Neuronal stem cell (in vitro differentiated cells): ENCODE results near the gene BUB3.

Source experiments
- DNase-seq: peaks from one replicate; pipeline ENCODE4 v3.0.0-alpha.2; 2013; ENCODE audit warnings: low spot score
- H2AFZ ChIP-seq: one replicate; pipeline ENCODE4 v1.6.1; 2013; ENCODE audit warnings: mild to moderate bottlenecking, low read length, inconsistent platforms
- H2AK5ac ChIP-seq: 2 replicates; pipeline ENCODE4 v1.6.1; 2013; ENCODE audit warnings: low read depth, mild to moderate bottlenecking, inconsistent platforms, low read length, moderate library complexity, mixed read lengths
- H2BK120ac ChIP-seq: 2 replicates; pipeline ENCODE4 v1.6.1; 2013; ENCODE audit warnings: low read depth, mild to moderate bottlenecking, inconsistent platforms, low read length, moderate library complexity, mixed read lengths
- H2BK12ac ChIP-seq: one replicate; pipeline ENCODE4 v1.6.1; 2013; ENCODE audit warnings: low read length, inconsistent platforms
- H2BK15ac ChIP-seq: 2 replicates; pipeline ENCODE4 v1.6.1; 2013; ENCODE audit warnings: mild to moderate bottlenecking, low read length, inconsistent platforms, mixed read lengths
- H2BK5ac ChIP-seq: one replicate; pipeline ENCODE4 v1.6.1; 2013; ENCODE audit warnings: inconsistent platforms, mild to moderate bottlenecking, low read length, moderate library complexity
- H3K14ac ChIP-seq: one replicate; pipeline ENCODE4 v1.6.1; 2013; ENCODE audit warnings: low read length, inconsistent platforms
- H3K18ac ChIP-seq: 2 replicates; pipeline ENCODE4 v1.6.1; 2013; ENCODE audit warnings: low read length, inconsistent platforms
- H3K23ac ChIP-seq: 2 replicates; pipeline ENCODE4 v1.6.1; 2013; ENCODE audit warnings: low read depth, mild to moderate bottlenecking, mixed read lengths, low read length, inconsistent platforms; ENCODE audit not compliant: poor library complexity
- H3K27ac ChIP-seq: replicated peaks from 3 replicates; pipeline ENCODE4 v1.5.1; 2013; ENCODE audit warnings: low read length, inconsistent platforms
- H3K27me3 ChIP-seq, 3 experiments: 2 replicates each; pipeline ENCODE4 v1.6.1; 2013; ENCODE audit warnings: low read length in 3 of 3, mild to moderate bottlenecking in 2 of 3, inconsistent platforms in 1 of 3, low read depth in 1 of 3, mixed read lengths in 1 of 3, moderate library complexity in 1 of 3; ENCODE audit not compliant: control insufficient read depth in 3 of 3, insufficient read depth in 3 of 3
- H3K36me3 ChIP-seq, 2 donors: replicated peaks in 1 of 2; 2 replicates each; pipeline ENCODE4 v1.6.1; 2013; ENCODE audit warnings: low read length in 2 of 2; ENCODE audit not compliant: control insufficient read depth in 2 of 2, insufficient read depth in 2 of 2
- H3K4ac ChIP-seq: 2 replicates; pipeline ENCODE4 v1.6.1; 2013; ENCODE audit warnings: inconsistent platforms, mild to moderate bottlenecking, low read length, moderate library complexity
- H3K4me1 ChIP-seq, 2 donors: 1 replicate in 1 of 2; 2 replicates in 1 of 2; pipeline ENCODE4 v1.6.1; 2013; ENCODE audit warnings: low read length in 2 of 2, low read depth in 1 of 2; ENCODE audit not compliant: control insufficient read depth in 2 of 2, insufficient read depth in 1 of 2
- H3K4me2 ChIP-seq: one replicate; pipeline ENCODE4 v1.6.1; 2013; ENCODE audit warnings: mild to moderate bottlenecking, low read length, inconsistent platforms; ENCODE audit not compliant: insufficient read depth, poor library complexity, severe bottlenecking
- H3K4me3 ChIP-seq, 2 donors: 2 replicates each; pipeline ENCODE4 v1.5.1; 2013; ENCODE audit warnings: low read length in 2 of 2, mild to moderate bottlenecking in 2 of 2, inconsistent platforms in 1 of 2, moderate library complexity in 1 of 2
- H3K79me1 ChIP-seq: one replicate; pipeline ENCODE4 v1.6.1; 2013; ENCODE audit warnings: low read depth, mild to moderate bottlenecking, inconsistent platforms, low read length, moderate library complexity
- H3K9ac ChIP-seq: one replicate; pipeline ENCODE4 v1.6.1; 2013; ENCODE audit warnings: mild to moderate bottlenecking, low read depth, low read length, inconsistent platforms; ENCODE audit not compliant: poor library complexity
- H3K9me3 ChIP-seq, 2 donors: replicated peaks in 1 of 2; 2 replicates each; pipeline versions ENCODE3 to v1.6.1; 2013; ENCODE audit warnings: low read length in 2 of 2, mild to moderate bottlenecking in 2 of 2, inconsistent platforms in 1 of 2, low read depth in 1 of 2, mixed read lengths in 1 of 2, moderate library complexity in 1 of 2; ENCODE audit not compliant: control insufficient read depth in 2 of 2, insufficient read depth in 1 of 2
- H4K8ac ChIP-seq: one replicate; pipeline ENCODE4 v1.6.1; 2013; ENCODE audit warnings: low read depth, mild to moderate bottlenecking, inconsistent platforms, low read length, moderate library complexity
- H4K91ac ChIP-seq: one replicate; pipeline ENCODE4 v1.6.1; 2013; ENCODE audit warnings: low read length, low read depth, mild to moderate bottlenecking, inconsistent platforms; ENCODE audit not compliant: poor library complexity
- WGBS, 2 donors: extraction: QIAGEN DNeasy Blood & Tissue Kit; methylation state at CpG; one replicate each; pipeline ENCODE4 v1.1.7; 2013; ENCODE audit warnings: missing lambda C conversion rate in 2 of 2, mixed read lengths in 1 of 2; ENCODE audit not compliant: insufficient read length in 2 of 2, insufficient replicate concordance in 1 of 2; ENCODE audit errors: extremely low coverage in 2 of 2; 5-methylcytosine and 5-hydroxymethylcytosine counted together

BUB3 gene

DNA sequence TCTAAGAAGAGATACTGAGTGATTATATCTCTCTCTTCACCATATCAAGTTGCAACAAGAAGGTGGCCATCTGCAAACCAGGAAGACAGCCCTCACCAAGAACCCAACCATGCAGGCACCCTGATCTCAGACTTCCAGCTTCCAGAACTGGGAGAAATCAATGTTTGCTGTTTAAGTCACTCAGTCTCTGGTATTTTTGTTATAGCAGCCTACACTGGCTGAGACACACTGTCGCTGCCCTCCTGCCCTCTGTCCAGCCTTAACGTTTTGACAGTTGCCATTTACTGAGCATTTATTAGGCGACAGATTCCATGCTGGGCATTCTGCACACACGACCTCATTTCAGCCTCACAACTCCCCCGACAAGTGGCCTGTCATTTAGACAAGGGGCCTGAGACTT, 28.0 kb upstream of the BUB3 start:
- H3K9me3 ChIP-seq, result peaks cover 0 to 3% of the 10 kb centered on the region in 2 donors
- H3K14ac ChIP-seq, result no peak overlapping the region
- no CpG with 5 or more reads among the region's 5 CpGs for WGBS, 2 donors
- H4K8ac ChIP-seq, result no peak overlapping the region
- H3K23ac ChIP-seq, result no peak overlapping the region
- no peaks in the 10 kb centered on the region for H3K4me1 ChIP-seq
- H2AK5ac ChIP-seq, result no peak overlapping the region
- peaks cover 0 to 69% (median 4%) of the 10 kb centered on the region in 3 experiments for H3K27me3 ChIP-seq
- no peak overlapping the region for H3K4ac ChIP-seq
- H2BK5ac ChIP-seq, result no peak overlapping the region
- no peaks in the 10 kb centered on the region for H3K36me3 ChIP-seq
- H2BK15ac ChIP-seq, result no peak overlapping the region
- H3K18ac ChIP-seq, result no peak overlapping the region
- H4K91ac ChIP-seq, result no peak overlapping the region
- H3K9ac ChIP-seq, result no peak overlapping the region
- no peak overlapping the region for H2BK12ac ChIP-seq
- no peak for DNase-seq
- no peak overlapping the region for H2BK120ac ChIP-seq
- no peak overlapping the region for H3K4me3 ChIP-seq
- no peak overlapping the region for H2AFZ ChIP-seq
- H3K4me2 ChIP-seq, result no peak overlapping the region
- no peak overlapping the region for H3K27ac ChIP-seq
- H3K79me1 ChIP-seq, result no peaks in the 10 kb centered on the region

DNA sequence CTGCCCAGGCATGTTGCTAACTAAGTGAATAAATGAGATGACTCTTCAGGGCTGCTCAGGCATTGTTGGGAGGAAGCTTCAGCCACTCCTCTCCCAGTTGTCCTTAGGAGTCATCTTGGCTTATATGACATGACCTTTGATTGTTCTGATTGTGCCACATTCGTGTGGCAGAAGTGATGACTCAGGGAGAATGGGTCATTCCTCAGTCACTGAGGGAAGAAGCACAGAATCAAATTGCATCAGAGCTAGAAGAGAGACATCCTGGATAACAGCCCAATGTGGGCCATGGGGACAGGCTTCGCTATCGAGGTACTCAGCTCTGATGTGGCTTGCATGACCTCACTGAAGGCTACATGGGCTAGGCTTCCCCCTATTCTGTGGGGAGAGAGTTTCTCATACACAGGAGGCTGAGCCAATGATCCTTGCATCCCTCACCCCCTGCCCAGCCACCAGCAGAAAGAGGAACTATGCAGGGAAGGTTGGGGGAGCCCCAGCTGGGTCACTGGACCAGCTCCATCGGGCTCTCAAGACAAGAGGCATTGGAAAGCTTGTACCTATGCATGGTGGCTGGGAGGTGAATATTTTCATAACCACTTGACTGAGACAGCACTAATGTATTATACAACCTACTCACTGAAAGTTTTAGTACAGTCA, 24.5 kb upstream of the BUB3 start:
- no peak overlapping the region for H2BK12ac ChIP-seq
- H3K4me3 ChIP-seq, result no peak overlapping the region
- no peak overlapping the region for H2BK5ac ChIP-seq
- no peak overlapping the region for H3K4me2 ChIP-seq
- no peak overlapping the region for H3K9ac ChIP-seq
- no peak overlapping the region for H3K27ac ChIP-seq
- peaks cover 0 to 3% of the 10 kb centered on the region in 2 donors for H3K9me3 ChIP-seq
- H3K14ac ChIP-seq, result no peak overlapping the region
- H3K79me1 ChIP-seq, result no peaks in the 10 kb centered on the region
- H3K23ac ChIP-seq, result no peak overlapping the region
- H4K8ac ChIP-seq, result no peak overlapping the region
- no peak overlapping the region for H4K91ac ChIP-seq
- no peak for DNase-seq
- H2BK120ac ChIP-seq, result no peak overlapping the region
- H2AK5ac ChIP-seq, result no peak overlapping the region
- H2BK15ac ChIP-seq, result no peak overlapping the region
- no peak overlapping the region for H2AFZ ChIP-seq
- H3K36me3 ChIP-seq, result no peaks in the 10 kb centered on the region
- no CpG with 5 or more reads among the region's 4 CpGs for WGBS, 2 donors
- H3K4ac ChIP-seq, result no peak overlapping the region
- peaks cover 15 to 84% (median 37%) of the 10 kb centered on the region in 3 experiments for H3K27me3 ChIP-seq
- H3K4me1 ChIP-seq, result peaks cover 3 to 7% of the 10 kb centered on the region in 2 donors
- H3K18ac ChIP-seq, result no peak overlapping the region

DNA sequence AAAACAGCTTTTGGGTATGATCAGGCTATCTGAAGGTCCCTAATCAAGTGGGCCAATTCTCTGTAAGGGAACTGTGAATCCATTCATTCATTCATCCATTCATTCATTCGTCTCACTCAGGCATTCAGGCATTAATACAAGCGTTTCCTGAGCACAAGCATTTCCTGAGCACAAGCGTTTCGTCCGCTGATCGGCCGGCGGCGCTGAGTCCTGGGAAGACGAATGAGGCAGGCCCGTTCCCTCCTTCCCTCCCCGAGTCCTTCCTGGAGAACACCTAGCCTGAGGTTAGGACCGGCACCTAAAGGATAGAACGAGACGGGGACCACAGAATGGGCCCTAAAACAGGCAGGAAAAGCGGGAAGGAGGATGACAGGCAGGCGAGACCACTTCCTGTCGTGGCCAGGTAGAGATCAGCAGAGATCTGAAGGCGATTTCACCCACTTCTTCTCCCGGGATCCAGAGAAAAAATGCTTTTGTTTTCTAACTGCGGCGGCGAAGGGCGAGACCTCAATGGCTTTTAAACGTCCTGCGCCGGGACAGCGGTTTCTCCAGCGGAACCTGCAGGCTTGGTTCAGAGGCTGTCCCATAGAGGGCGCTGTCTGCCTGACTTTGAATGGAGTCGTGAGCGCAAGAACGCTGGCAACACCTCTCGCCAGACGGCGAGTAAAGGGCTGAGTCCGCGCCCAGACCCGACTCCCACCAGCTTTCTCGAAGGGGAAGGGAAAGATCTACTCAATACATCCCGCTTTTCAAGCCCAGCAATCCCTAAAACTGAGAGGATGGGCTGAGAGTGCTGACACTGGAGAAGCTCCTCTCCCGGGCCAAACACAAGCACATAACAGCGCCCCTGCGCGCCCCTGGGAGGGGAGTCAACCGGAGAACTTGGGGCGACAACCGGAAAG, 21.4 kb upstream of the BUB3 start:
- Histone ChIP-seq H2AFZ (peak overlapping the region; percentile 87), H3K14ac (no peak overlapping the region), H3K4me3 (peak overlapping the region; percentile 9 to 20), H3K36me3 (no peaks in the 10 kb centered on the region), H4K91ac (no peak overlapping the region), H3K4me1 (peaks cover 5 to 10% of the 10 kb centered on the region in 2 donors), H3K27me3 (peaks cover 40 to 90% (median 68%) of the 10 kb centered on the region in 3 experiments), H3K27ac (no peak overlapping the region), H3K79me1 (no peaks in the 10 kb centered on the region), H3K9ac (peak overlapping the region; percentile 50), H3K9me3 (peaks cover 0 to 3% of the 10 kb centered on the region in 2 donors), H2BK15ac (no peak overlapping the region), H2AK5ac (no peak overlapping the region), H2BK12ac (no peak overlapping the region), H3K18ac (peak overlapping the region; percentile 67), H2BK5ac (no peak overlapping the region), H4K8ac (no peak overlapping the region), H3K4me2 (peak overlapping the region; percentile 52), H2BK120ac (no peak overlapping the region), H3K23ac (no peak overlapping the region), H3K4ac (no peak overlapping the region)
- WGBS, 2 donors, result no CpG with 5 or more reads among the region's 48 CpGs
- DNase-seq, result peak; percentile 93
